Lower leg skin (tissue), 4 donors: ENCODE results near the gene ATP13A2. TPM values are rescaled to one million over a fixed set of nuclear protein-coding genes. Genes with fewer than 3 reads are reported as not detected.

Source experiments
- DNase-seq, 2 donors: peaks; one replicate each; pipeline ENCODE4 v3.0.0-alpha.2; 2019; ENCODE audit warnings: low spot score in 2 of 2
- H3K4me3 ChIP-seq: fragments of 200-600 bp; sonication (generic); 2 replicates; pipeline ENCODE4 v1.5.1; 2017; ENCODE audit warnings: mild to moderate bottlenecking, low read depth; ENCODE audit not compliant: poor library complexity, severe bottlenecking
- CTCF ChIP-seq, 3 donors: fragments of 450-650 bp; IDR thresholded peaks; one replicate each; pipeline ENCODE4 v1.5.1; 2016; ENCODE audit warnings: antibody characterized with exemption in 3 of 3, mild to moderate bottlenecking in 3 of 3, moderate library complexity in 2 of 3
- POLR2A ChIP-seq, 2 donors: fragments of 450-650 bp; IDR thresholded peaks; one replicate each; pipeline ENCODE4 v1.6.1; 2016 to 2017; ENCODE audit warnings: antibody characterized with exemption in 2 of 2, mild to moderate bottlenecking in 1 of 2, moderate library complexity in 1 of 2
- WGBS, 2 donors: methylation state at CpG; one replicate each; pipeline ENCODE4 v1.1.5; 2018; 5-methylcytosine and 5-hydroxymethylcytosine counted together
- intact Hi-C: fragments of 100-400 bp; cut with DNase I; formaldehyde crosslinking; loops from one replicate; pipeline ENCODE4 v1.15.0; 2023; ENCODE audit warnings: low total_unique reads
- total RNA-seq, 4 donors: library from RNA; depleted of rRNA; stranded (reverse); fragments of >200 nt; gene quantifications; one replicate each; pipeline ENCODE4 v1.1.0, GENCODE V29; 2016

The ATP13A2 gene
- total RNA-seq: 10 to 100 TPM; 22.1 to 50.2 (median 38.8) TPM

DNA sequence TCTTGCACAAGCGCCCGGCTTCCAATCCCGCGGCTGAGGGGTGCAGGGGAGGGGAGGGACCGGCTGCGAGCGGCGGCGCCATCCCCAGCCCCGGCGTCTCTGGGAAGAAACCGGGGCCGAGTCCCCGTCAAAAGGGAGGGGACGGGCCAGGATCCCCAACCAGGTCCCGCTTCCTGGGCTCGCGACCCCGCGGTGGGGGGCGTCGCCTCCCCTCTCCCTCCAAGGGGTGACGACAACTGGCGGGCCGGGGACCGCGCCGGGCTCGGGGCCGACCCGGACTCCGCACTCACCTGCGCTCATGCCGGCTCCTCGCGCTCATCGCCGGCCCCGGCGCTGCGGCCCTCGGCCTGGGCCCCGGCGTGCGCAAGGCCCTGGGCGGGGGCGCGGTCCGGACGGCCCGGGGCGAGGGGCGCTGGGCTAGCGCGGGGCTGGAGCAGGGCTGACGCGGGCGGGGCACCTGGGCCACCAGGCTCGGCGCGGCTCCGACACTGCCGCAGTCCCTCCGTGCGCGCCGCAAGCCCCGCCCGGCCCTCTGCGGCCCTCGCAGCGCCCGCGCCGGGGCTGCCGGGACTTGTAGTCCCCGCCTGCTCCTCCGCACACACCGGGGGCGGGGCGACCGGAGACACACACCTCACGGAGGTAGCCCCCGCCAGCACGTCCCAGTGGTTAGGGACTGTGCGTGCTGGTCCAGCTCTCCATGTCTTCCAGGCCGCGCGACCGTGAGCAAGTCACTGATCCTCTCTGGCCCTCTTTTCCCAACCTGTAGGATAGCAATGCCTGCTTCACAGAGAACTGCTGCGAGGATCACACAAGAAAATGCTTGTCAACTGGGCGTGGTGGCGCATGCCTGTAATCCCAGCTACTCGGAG is at the start of gene ATP13A2:
Gene ATP13A2, minus strand, starts transcription at position 490 of the 869 bp plus-strand sequence. Its CDS starts 190 bp downstream, at position 300.
- H3K4me3 ChIP-seq: peak within 1 kb of the TSS; percentile 66
- 1 to 8% methylated on average over 12 to 20 of the region's 94 CpGs for WGBS, 2 donors
- DNase-seq: peak; percentile 48 to 94
- TF ChIP-seq CTCF (IDR thresholded peaks at IDR 0.05): no peak
- no peak for TF ChIP-seq POLR2A (IDR thresholded peaks at IDR 0.05)
- intact Hi-C loops: no loop called here

DNA sequence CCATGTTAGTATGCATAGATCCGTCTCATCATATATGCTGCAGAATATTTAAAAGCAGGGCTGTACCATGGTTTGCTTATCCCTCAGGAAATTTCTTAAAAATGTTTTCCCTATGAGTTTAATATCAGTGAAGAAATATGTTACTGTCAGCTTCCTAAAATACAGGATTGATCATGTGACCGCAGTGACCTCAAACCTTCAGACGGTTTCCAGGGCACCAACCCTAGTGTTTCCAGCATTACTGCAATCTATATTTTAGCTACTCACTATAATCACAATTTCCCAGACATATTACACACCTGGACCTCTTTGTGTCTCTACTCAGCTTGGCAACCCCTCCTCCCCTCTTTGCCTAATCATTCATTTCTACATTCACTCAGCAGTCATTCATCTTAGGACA is 49.8 kb upstream of the ATP13A2 start:
- intact Hi-C loops: loop anchor here (10.0 kb wide), 1 partner anchor 173 kb away; no protein-coding TSS in a partner anchor
- H3K4me3 ChIP-seq: no peak overlapping the region
- DNase-seq: peak in 1 of 2 donors; percentile 8
- TF ChIP-seq POLR2A (IDR thresholded peaks at IDR 0.05) (no peak), CTCF (IDR thresholded peaks at IDR 0.05) (no peak)
- WGBS, 2 donors: 73 to 78% methylated on average over 3 of the region's 3 CpGs

GRCh38 chr1:17060306-17060749 is 48.6 kb upstream of the ATP13A2 start:
- no peak for DNase-seq
- intact Hi-C loops: loop anchor here (10.0 kb wide), 1 partner anchor 174 kb away; no protein-coding TSS in a partner anchor
- 47 to 53% methylated on average over 11 of the region's 11 CpGs for WGBS, 2 donors
- no peak overlapping the region for H3K4me3 ChIP-seq
- no peak for TF ChIP-seq POLR2A (IDR thresholded peaks at IDR 0.05)

GRCh38 chr1:17059391-17060305 is 47.9 kb upstream of the ATP13A2 start:
- TF ChIP-seq POLR2A (IDR thresholded peaks at IDR 0.05) (no peak), CTCF (IDR thresholded peaks at IDR 0.05) (no peak)
- WGBS, 2 donors: 38 to 39% methylated on average over 12 of the region's 12 CpGs
- intact Hi-C loops: loop anchor here (10.0 kb wide), 1 partner anchor 175 kb away; no protein-coding TSS in a partner anchor
- no peak overlapping the region for H3K4me3 ChIP-seq
- DNase-seq: peak in 1 of 2 donors; percentile 25

GRCh38 chr1:17056551-17056950 is 44.8 kb upstream of the ATP13A2 start:
- TF ChIP-seq POLR2A (IDR thresholded peaks at IDR 0.05): no peak
- TF ChIP-seq CTCF (IDR thresholded peaks at IDR 0.05): no peak
- 81 to 82% methylated on average over 4 of the region's 4 CpGs for WGBS, 2 donors
- intact Hi-C loops: no loop called here
- H3K4me3 ChIP-seq: no peak overlapping the region
- DNase-seq: no peak
